H9 (cell line): ENCODE data around the gene CORO2B. TPM values are rescaled to one million over a fixed set of nuclear protein-coding genes. Genes with fewer than 3 reads are reported as not detected.

Experiments used
- DNase-seq: peaks from one replicate; pipeline ENCODE4 v3.0.0-alpha.2; 2017
- H2AFZ ChIP-seq: one replicate; pipeline ENCODE4 v1.6.1; 2013; ENCODE audit warnings: mild to moderate bottlenecking, low read length, control low read depth, moderate library complexity
- H2AK5ac ChIP-seq: 2 replicates; pipeline ENCODE4 v1.6.1; 2013; ENCODE audit warnings: low read length, control low read depth, mixed read lengths; ENCODE audit not compliant: insufficient read length
- H2BK120ac ChIP-seq: one replicate; pipeline ENCODE4 v1.6.1; 2013; ENCODE audit warnings: low read depth, mild to moderate bottlenecking, low read length, control low read depth, inconsistent platforms; ENCODE audit not compliant: poor library complexity, severe bottlenecking
- H2BK12ac ChIP-seq: 2 replicates; pipeline ENCODE4 v1.6.1; 2013; ENCODE audit warnings: low read length, control low read depth, mixed read lengths, low read depth; ENCODE audit not compliant: insufficient read length
- H2BK15ac ChIP-seq: 2 replicates; pipeline ENCODE4 v1.6.1; 2013; ENCODE audit warnings: low read depth, low read length, control low read depth
- H2BK20ac ChIP-seq: one replicate; pipeline ENCODE4 v1.6.1; 2013; ENCODE audit warnings: low read depth, mild to moderate bottlenecking, low read length, control low read depth, inconsistent platforms; ENCODE audit not compliant: poor library complexity, severe bottlenecking
- H2BK5ac ChIP-seq: 2 replicates; pipeline ENCODE4 v1.6.1; 2013; ENCODE audit warnings: low read length, control low read depth, mixed read lengths; ENCODE audit not compliant: insufficient read length
- H3K14ac ChIP-seq: 2 replicates; pipeline ENCODE4 v1.6.1; 2013; ENCODE audit warnings: low read length, control low read depth; ENCODE audit not compliant: insufficient read depth
- H3K18ac ChIP-seq: 2 replicates; pipeline ENCODE4 v1.6.1; 2013; ENCODE audit warnings: low read depth, mild to moderate bottlenecking, mixed read lengths, low read length, control low read depth; ENCODE audit not compliant: insufficient read length
- H3K23ac ChIP-seq: 2 replicates; pipeline ENCODE4 v1.6.1; 2013; ENCODE audit warnings: low read length, control low read depth, mixed read lengths, low read depth; ENCODE audit not compliant: insufficient read length
- H3K23me2 ChIP-seq: 2 replicates; pipeline ENCODE4 v1.6.1; 2013; ENCODE audit warnings: low read depth, mild to moderate bottlenecking, mixed read lengths, low read length, control low read depth; ENCODE audit not compliant: insufficient read length, poor library complexity, severe bottlenecking
- H3K27ac ChIP-seq: 2 replicates; pipeline ENCODE4 v1.5.1; 2013; ENCODE audit warnings: low read length, control low read depth, mixed read lengths, low read depth; ENCODE audit not compliant: insufficient read length
- H3K27me3 ChIP-seq: 2 replicates; pipeline ENCODE4 v1.6.1; 2013; ENCODE audit warnings: low read length, control low read depth, inconsistent platforms; ENCODE audit not compliant: insufficient read depth
- H3K4ac ChIP-seq: 2 replicates; pipeline ENCODE4 v1.6.1; 2013; ENCODE audit warnings: low read depth, mild to moderate bottlenecking, control low read depth, inconsistent platforms, low read length, moderate library complexity
- H3K4me1 ChIP-seq: 2 replicates; pipeline ENCODE4 v1.6.1; 2013; ENCODE audit warnings: low read length, control low read depth, inconsistent platforms; ENCODE audit not compliant: insufficient read depth
- H3K4me2 ChIP-seq: 2 replicates; pipeline ENCODE4 v1.6.1; 2013; ENCODE audit warnings: low read length, control low read depth, mixed read lengths; ENCODE audit not compliant: insufficient read length, insufficient read depth
- H3K56ac ChIP-seq: 2 replicates; pipeline ENCODE4 v1.6.1; 2013; ENCODE audit warnings: low read depth, mild to moderate bottlenecking, mixed read lengths, low read length, control low read depth; ENCODE audit not compliant: insufficient read length
- H3K79me1 ChIP-seq: 2 replicates; pipeline ENCODE4 v1.6.1; 2013; ENCODE audit warnings: low read depth, mild to moderate bottlenecking, moderate library complexity, low read length, control low read depth, inconsistent platforms; ENCODE audit not compliant: insufficient read depth, poor library complexity, severe bottlenecking
- H3K79me2 ChIP-seq: 2 replicates; pipeline ENCODE4 v1.6.1; 2013; ENCODE audit warnings: low read length, control low read depth, inconsistent platforms; ENCODE audit not compliant: insufficient read depth
- H3K9ac ChIP-seq: 2 replicates; pipeline ENCODE4 v1.6.1; 2013; ENCODE audit warnings: low read length, control low read depth, mixed read lengths; ENCODE audit not compliant: insufficient read length; ENCODE audit errors: extremely low read depth
- H3K9me3 ChIP-seq: one replicate; pipeline ENCODE4 v1.6.1; 2013; ENCODE audit warnings: low read depth, low read length, inconsistent platforms; ENCODE audit not compliant: control insufficient read depth
- H3T11ph ChIP-seq: one replicate; pipeline ENCODE4 v1.6.1; 2013; ENCODE audit warnings: mild to moderate bottlenecking, low read length, control low read depth, inconsistent platforms
- H4K20me1 ChIP-seq: one replicate; pipeline ENCODE4 v1.6.1; 2013; ENCODE audit not compliant: control insufficient read depth, insufficient read length, insufficient read depth
- H4K5ac ChIP-seq: 2 replicates; pipeline ENCODE4 v1.6.1; 2013; ENCODE audit warnings: low read depth, mild to moderate bottlenecking, mixed read lengths, low read length, control low read depth; ENCODE audit not compliant: insufficient read length
- H4K8ac ChIP-seq: replicated peaks from 2 replicates; pipeline ENCODE4 v1.6.1; 2013; ENCODE audit warnings: low read length, control low read depth, mixed read lengths, low read depth; ENCODE audit not compliant: insufficient read length
- H4K91ac ChIP-seq: 2 replicates; pipeline ENCODE4 v1.6.1; 2013; ENCODE audit warnings: low read depth, mild to moderate bottlenecking, moderate library complexity, mixed read lengths, low read length, control low read depth; ENCODE audit not compliant: insufficient read length
- H3K27ac Mint-ChIP-seq, 3 experiments: 2 replicates in 2 of 3; 3 replicates in 1 of 3; pipeline ENCODE4 v1.8.0; 2020 to 2021; ENCODE audit warnings: mixed read lengths in 3 of 3, mild to moderate bottlenecking in 1 of 3, moderate library complexity in 1 of 3
- H3K27me3 Mint-ChIP-seq: 2 replicates; pipeline ENCODE4 v1.8.0; 2021; ENCODE audit warnings: low read depth, mild to moderate bottlenecking, moderate library complexity, mixed read lengths
- H3K36me3 Mint-ChIP-seq, 3 experiments: 2 replicates in 2 of 3; 3 replicates in 1 of 3; pipeline ENCODE4 v1.8.0; 2020 to 2021; ENCODE audit warnings: low read depth in 3 of 3, mixed read lengths in 3 of 3; ENCODE audit not compliant: insufficient read depth in 1 of 3
- H3K4me1 Mint-ChIP-seq, 2 experiments: 2 replicates each; pipeline ENCODE4 v1.8.0; 2020; ENCODE audit warnings: mixed read lengths in 2 of 2
- H3K4me3 Mint-ChIP-seq, 2 experiments: 2 replicates in 1 of 2; 3 replicates in 1 of 2; pipeline ENCODE4 v1.8.0; 2020 to 2021; ENCODE audit warnings: mild to moderate bottlenecking in 2 of 2, mixed read lengths in 2 of 2, moderate library complexity in 1 of 2
- H3K9me3 Mint-ChIP-seq, 2 experiments: 2 replicates in 1 of 2; 3 replicates in 1 of 2; pipeline ENCODE4 v1.8.0; 2020; ENCODE audit warnings: mild to moderate bottlenecking in 2 of 2, mixed read lengths in 2 of 2, moderate library complexity in 1 of 2
- WGBS: extraction: QIAGEN DNeasy Blood & Tissue Kit; methylation state at CpG from one replicate; pipeline ENCODE4 v1.1.7; 2013; ENCODE audit warnings: missing lambda C conversion rate, low lambda C conversion rate, mixed read lengths; ENCODE audit not compliant: insufficient read length; ENCODE audit errors: extremely low coverage; 5-methylcytosine and 5-hydroxymethylcytosine counted together
- total RNA-seq: library from RNA; stranded (reverse); gene quantifications from 2 replicates; pipeline ENCODE4 v1.2.1, GENCODE V29; 2021
- TF ChIP-seq, protein P1 (sequence below): fragments of 200-600 bp; sonication (generic); conservative IDR thresholded peaks from 3 replicates; pipeline ENCODE4 v1.8.0; 2021; ENCODE audit warnings: antibody characterized with exemption, mild to moderate bottlenecking

The CORO2B gene
- total RNA-seq, 1 experiment from 2014 or later: 3.1 TPM

DNA sequence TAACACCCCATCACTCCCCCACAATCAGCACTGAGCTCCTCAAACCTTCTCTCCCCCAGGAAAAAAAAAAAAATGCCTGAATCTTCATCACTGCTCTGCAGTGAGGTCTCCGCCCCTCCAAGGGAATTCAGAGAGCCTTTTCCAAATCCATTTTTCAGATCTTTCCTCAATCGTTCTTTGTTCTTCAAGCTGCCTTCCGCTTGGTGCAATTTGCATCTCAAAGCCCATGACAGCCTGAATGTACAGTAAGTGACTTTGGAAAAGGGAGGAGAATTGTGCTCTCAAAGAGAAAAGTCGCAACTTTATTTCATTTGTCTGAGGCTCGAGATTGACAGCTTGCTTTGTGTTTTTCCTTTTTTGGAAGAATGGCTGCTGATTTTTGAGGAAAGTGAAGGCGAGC, 75.0 kb downstream of the CORO2B start:
- Histone ChIP-seq H3K27me3 (no peaks in the 10 kb centered on the region; the same call in 1 of the 2 replicates), H3K14ac (no peak overlapping the region), H3K4me2 (no peak overlapping the region), H2BK120ac (no peak overlapping the region), H4K91ac (no peak overlapping the region), H3K4ac (no peak overlapping the region), H3K9ac (no peak overlapping the region), H2AFZ (no peak overlapping the region), H3K18ac (no peak overlapping the region), H4K20me1 (no peaks in the 10 kb centered on the region), H3K79me1 (no peaks in the 10 kb centered on the region), H4K8ac (no peak overlapping the region), H2BK12ac (no peak overlapping the region), H3K56ac (no peak overlapping the region), H2BK20ac (no peak overlapping the region), H4K5ac (no peak overlapping the region), H3K23ac (no peak overlapping the region), H3K9me3 (no peaks in the 10 kb centered on the region), H3K27ac (no peak overlapping the region), H3K79me2 (no peaks in the 10 kb centered on the region), H3T11ph (no peak overlapping the region), H2BK15ac (no peak overlapping the region), H2BK5ac (no peak overlapping the region), H3K23me2 (no peaks in the 10 kb centered on the region), H3K4me1 (peaks cover 4% of the 10 kb centered on the region; the same call in 1 of the 2 replicates), H2AK5ac (no peak overlapping the region)
- Mint-ChIP-seq H3K27me3 (no peaks in the 10 kb centered on the region; the same call in 1 of the 2 replicates), H3K4me1 (peaks cover 41 to 63% of the 10 kb centered on the region in 2 experiments), H3K9me3 (no peaks in the 10 kb centered on the region), H3K4me3 (no peak overlapping the region), H3K36me3 (no peaks in the 10 kb centered on the region), H3K27ac (no peak overlapping the region)
- TF ChIP-seq, protein P1, sequence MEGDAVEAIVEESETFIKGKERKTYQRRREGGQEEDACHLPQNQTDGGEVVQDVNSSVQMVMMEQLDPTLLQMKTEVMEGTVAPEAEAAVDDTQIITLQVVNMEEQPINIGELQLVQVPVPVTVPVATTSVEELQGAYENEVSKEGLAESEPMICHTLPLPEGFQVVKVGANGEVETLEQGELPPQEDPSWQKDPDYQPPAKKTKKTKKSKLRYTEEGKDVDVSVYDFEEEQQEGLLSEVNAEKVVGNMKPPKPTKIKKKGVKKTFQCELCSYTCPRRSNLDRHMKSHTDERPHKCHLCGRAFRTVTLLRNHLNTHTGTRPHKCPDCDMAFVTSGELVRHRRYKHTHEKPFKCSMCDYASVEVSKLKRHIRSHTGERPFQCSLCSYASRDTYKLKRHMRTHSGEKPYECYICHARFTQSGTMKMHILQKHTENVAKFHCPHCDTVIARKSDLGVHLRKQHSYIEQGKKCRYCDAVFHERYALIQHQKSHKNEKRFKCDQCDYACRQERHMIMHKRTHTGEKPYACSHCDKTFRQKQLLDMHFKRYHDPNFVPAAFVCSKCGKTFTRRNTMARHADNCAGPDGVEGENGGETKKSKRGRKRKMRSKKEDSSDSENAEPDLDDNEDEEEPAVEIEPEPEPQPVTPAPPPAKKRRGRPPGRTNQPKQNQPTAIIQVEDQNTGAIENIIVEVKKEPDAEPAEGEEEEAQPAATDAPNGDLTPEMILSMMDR: no peak
- no CpG with 5 or more reads among the region's 6 CpGs for WGBS
- no peak for DNase-seq
